NOMO-1 treated with DMSO at 0.1 percent for 48 hours (cell line): ENCODE measurements around the gene ASH1L.
"Not testable (repeated sequence)": the region's sequence is repeated elsewhere in the genome, so short reads cannot be mapped to it uniquely, and the experiment has no call there.

Experiments
- DNase-seq: peaks from one replicate; lab custom pipeline; 2025; ENCODE audit not compliant: unreplicated experiment; lab: John Stamatoyannopoulos, UW

Gene ASH1L

GRCh38 chr1:155313261-155313660, 249.3 kb downstream of the ASH1L start:
- DNase-seq, result no peak

- DNase-seq, result no peak
These were observed 253.1 kb downstream of the ASH1L start for GRCh38 chr1:155309423-155310021.

- DNase-seq, result peak; percentile 100
These were observed 253.8 kb downstream of the ASH1L start, which contains the start of gene FDPS for GRCh38 chr1:155308493-155309422. Gene FDPS, plus strand, starts transcription at chr1:155308866. Its CDS starts 924 bp downstream, at chr1:155309790.

GRCh38 chr1:155307247-155307740, 255.3 kb downstream of the ASH1L start:
- peak; percentile 69 for DNase-seq

- no peak for DNase-seq
These were observed 256.7 kb downstream of the ASH1L start for GRCh38 chr1:155305881-155306391.

GRCh38 chr1:155304558-155305063, 258.0 kb downstream of the ASH1L start:
- no peak for DNase-seq

- DNase-seq, result no peak
These were observed 261.2 kb downstream of the ASH1L start, which contains the start of gene PKLR for GRCh38 chr1:155301342-155301841. Gene PKLR, minus strand, starts transcription at chr1:155301438. Its CDS starts 43 bp downstream, at chr1:155301395.

GRCh38 chr1:155300553-155301329, 261.9 kb downstream of the ASH1L start:
- DNase-seq, result no peak

- no peak for DNase-seq
These were observed 262.6 kb downstream of the ASH1L start for GRCh38 chr1:155300024-155300423.

- DNase-seq, result no peak
These were observed 265.2 kb downstream of the ASH1L start for GRCh38 chr1:155297384-155297783.

- no peak for DNase-seq
These were observed 265.9 kb downstream of the ASH1L start for GRCh38 chr1:155296661-155297060.

- DNase-seq, result no peak
These were observed 266.7 kb downstream of the ASH1L start for GRCh38 chr1:155295942-155296267.

- no peak for DNase-seq
These were observed 267.2 kb downstream of the ASH1L start for GRCh38 chr1:155295183-155295941.

- no peak for DNase-seq
These were observed 268.0 kb downstream of the ASH1L start for GRCh38 chr1:155294520-155295182.

- no peak for DNase-seq
These were observed 269.4 kb downstream of the ASH1L start for GRCh38 chr1:155293086-155293749.

- not testable (repeated sequence) for DNase-seq
These were observed 271.6 kb downstream of the ASH1L start for GRCh38 chr1:155291006-155291405.

- DNase-seq, result no peak
These were observed 274.5 kb downstream of the ASH1L start for GRCh38 chr1:155287987-155288543.

GRCh38 chr1:155286544-155286943, 276.1 kb downstream of the ASH1L start:
- DNase-seq, result no peak
